Measurements from ENCODE around the gene GDPD4.

DNA sequence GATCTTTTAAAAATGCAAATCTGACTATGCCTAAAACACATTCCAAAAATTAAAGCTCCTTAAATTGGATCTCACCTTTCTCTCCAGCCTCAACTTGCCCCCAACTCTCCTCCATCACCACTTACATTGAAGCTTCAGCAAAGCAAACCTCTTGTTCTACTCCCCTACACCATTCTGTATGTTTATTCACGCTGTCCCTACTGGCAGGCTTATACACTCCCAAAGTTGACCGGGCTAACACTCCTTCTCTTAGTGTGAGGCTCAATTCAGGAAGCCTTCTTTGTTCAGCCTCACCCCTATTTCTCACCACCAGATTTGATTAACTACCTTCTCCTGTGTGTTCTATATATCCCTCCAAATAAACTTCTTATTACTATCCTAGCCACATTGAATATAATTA lies 1.8 kb upstream of the GDPD4 start:
- TF ChIP-seq, protein P1, sequence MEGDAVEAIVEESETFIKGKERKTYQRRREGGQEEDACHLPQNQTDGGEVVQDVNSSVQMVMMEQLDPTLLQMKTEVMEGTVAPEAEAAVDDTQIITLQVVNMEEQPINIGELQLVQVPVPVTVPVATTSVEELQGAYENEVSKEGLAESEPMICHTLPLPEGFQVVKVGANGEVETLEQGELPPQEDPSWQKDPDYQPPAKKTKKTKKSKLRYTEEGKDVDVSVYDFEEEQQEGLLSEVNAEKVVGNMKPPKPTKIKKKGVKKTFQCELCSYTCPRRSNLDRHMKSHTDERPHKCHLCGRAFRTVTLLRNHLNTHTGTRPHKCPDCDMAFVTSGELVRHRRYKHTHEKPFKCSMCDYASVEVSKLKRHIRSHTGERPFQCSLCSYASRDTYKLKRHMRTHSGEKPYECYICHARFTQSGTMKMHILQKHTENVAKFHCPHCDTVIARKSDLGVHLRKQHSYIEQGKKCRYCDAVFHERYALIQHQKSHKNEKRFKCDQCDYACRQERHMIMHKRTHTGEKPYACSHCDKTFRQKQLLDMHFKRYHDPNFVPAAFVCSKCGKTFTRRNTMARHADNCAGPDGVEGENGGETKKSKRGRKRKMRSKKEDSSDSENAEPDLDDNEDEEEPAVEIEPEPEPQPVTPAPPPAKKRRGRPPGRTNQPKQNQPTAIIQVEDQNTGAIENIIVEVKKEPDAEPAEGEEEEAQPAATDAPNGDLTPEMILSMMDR (IDR thresholded peaks at IDR 0.05): no peak
- no peak for TF ChIP-seq POLR2AphosphoS5 (IDR thresholded peaks at IDR 0.05)
- no peak for TF ChIP-seq POLR2A (IDR thresholded peaks at IDR 0.05)
